DMS114 treated with DMSO at 0.1 percent for 48 hours (cell line): Measurements from ENCODE around the gene GPR119.
"Not testable (repeated sequence)": the region's sequence is repeated elsewhere in the genome, so short reads cannot be mapped to it uniquely, and the experiment has no call there.

Source experiments
- DNase-seq: peaks from one replicate; lab custom pipeline; 2025; ENCODE audit not compliant: unreplicated experiment; lab: John Stamatoyannopoulos, UW

The GPR119 gene

DNA sequence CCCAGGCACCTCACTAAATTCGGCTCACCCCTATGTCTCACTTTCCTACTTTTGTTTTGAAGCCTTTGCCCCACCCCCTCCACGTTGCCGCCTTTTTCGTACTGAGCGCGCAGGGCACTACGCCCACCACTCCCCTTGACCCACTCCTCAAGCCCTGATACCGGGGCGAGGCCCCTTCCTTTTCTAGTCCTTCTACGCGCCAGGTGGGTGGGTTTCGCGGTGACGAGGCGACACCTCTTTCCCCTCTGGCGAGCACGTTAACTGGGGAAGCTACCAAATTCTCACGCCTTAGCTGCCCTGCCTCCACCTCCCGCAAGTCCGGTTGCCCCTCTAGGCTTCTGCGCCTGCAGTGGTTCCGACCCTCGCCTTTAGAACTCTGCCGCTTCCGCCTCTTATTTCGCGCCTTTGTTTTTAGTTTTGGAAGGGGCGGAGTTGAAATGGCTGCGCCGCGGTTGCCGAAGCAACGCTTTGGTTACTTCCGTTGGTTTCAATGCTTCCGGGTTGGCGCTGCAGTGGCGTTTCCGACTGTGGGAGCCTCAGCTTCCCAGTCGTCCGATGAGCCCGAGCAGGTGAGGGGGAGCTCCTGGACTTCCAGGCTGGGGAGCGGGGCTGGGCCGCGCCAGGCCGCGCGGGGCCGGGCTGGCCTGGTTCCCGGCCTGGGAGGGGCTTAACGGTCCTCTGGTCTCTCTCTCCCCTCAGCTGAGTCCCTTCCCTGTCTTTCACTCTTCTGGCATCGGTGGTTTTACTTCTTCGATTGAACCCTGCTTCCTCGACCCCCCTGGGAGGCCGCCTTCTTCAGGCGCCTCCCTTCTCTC, 45.9 kb downstream of the GPR119 start, which contains the start of gene SLC25A14:
Gene SLC25A14 (plus strand): TSS at position 512 of the 815 bp plus-strand sequence. CDS start 360 bp downstream, outside the sequence.
- DNase-seq, result peak; percentile 32

DNA sequence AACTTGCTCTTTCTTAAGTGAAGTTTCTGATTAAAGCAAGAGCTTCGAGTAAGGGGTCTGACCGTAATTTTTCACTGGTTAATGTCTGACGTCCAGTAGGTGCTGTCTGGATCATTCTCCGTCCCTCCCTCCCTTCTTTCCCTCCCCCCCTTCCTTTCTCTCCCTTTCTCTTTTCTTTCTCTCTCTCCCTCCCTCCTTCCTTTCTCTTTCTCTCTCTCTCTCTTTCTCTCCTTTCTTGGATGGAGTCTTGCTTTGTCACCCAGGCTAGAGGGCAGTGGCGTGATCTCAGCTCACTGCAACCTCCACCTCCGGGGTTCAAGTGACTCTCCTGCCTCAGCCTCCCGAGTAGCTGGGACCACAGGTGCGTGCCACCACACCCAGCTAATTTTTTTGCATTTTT, 46.6 kb downstream of the GPR119 start:
- not testable (repeated sequence) for DNase-seq

DNA sequence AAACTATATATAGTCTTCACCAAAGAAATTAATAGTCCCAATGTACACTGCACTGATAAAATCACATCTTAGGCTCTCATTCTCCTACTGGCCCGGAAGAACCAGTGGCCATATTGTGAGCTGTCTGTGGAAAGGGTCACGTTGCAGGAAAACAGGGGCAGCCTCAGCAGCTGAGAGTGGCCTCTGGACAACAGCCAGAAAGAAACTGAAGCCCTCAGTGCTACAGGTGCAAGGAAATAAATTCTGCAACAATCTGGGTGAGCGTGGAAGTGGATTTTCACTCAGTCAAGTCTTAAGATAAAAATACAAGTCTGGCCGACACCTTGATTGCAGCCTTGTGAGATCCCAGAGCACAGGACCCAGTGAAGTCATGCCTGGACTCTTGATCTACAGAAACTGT, 48.9 kb downstream of the GPR119 start:
- DNase-seq, result no peak
